Prostate gland (tissue), 2 donors: ENCODE results near the gene NLN.

Experiments used
- CTCF ChIP-seq, 4 experiments: fragments of 200-600 bp in 2 of 4; fragments of 450-650 bp in 2 of 4; sonication (generic) in 2 of 4; IDR thresholded peaks; 1 replicate in 3 of 4; 2 replicates in 1 of 4; pipeline ENCODE4 v1.5.1; 2016 to 2019; ENCODE audit warnings: antibody characterized with exemption in 4 of 4, mild to moderate bottlenecking in 2 of 4, moderate library complexity in 2 of 4
- POLR2A ChIP-seq: fragments of 450-650 bp; IDR thresholded peaks from one replicate; pipeline ENCODE4 v1.6.1; 2016; ENCODE audit warnings: antibody characterized with exemption, mild to moderate bottlenecking

- no peak for TF ChIP-seq CTCF (IDR thresholded peaks at IDR 0.05)
- TF ChIP-seq POLR2A: no peak
Observed at GRCh38 chr5:65876970-65877369, 155.0 kb downstream of the NLN start.
